A172 (cell line): ENCODE data around the gene FANCB. TPM values are rescaled to one million over a fixed set of nuclear protein-coding genes. Genes with fewer than 3 reads are reported as not detected.
A peak's percentile ranks its signal among the peaks of the same experiment; 100 is the strongest.

Experiments used
- DNase-seq: peaks from one replicate; pipeline ENCODE4 v3.0.0-alpha.2; 2015; ENCODE audit warnings: low spot score
- total RNA-seq: library from RNA; depleted of rRNA; stranded (reverse); fragments of >200 nt; shearing (Covaris generic); gene quantifications from 2 replicates; pipeline ENCODE4 v1.2.3, GENCODE V29; 2014; rRNA removed

The FANCB gene
- total RNA-seq, 1 experiment from 2014 or later = 15.2 TPM

GRCh38 chrX:14837155-14837554, 35.7 kb downstream of the FANCB start:
- DNase-seq = no peak

GRCh38 chrX:14832586-14832985, 40.3 kb downstream of the FANCB start:
- no peak for DNase-seq

GRCh38 chrX:14832151-14832550, 40.7 kb downstream of the FANCB start:
- peak; percentile 2 for DNase-seq

GRCh38 chrX:14829643-14830042, 43.2 kb downstream of the FANCB start:
- no peak for DNase-seq

- no peak for DNase-seq
Measured at GRCh38 chrX:14826319-14826718, 46.5 kb downstream of the FANCB start.

- DNase-seq = no peak
Measured at GRCh38 chrX:14825851-14826250, 47.0 kb downstream of the FANCB start.

GRCh38 chrX:14819769-14820168, 53.1 kb downstream of the FANCB start:
- no peak for DNase-seq

- no peak for DNase-seq
Measured at GRCh38 chrX:14817571-14817970, 55.3 kb downstream of the FANCB start.

GRCh38 chrX:14802943-14803710, 69.7 kb downstream of the FANCB start:
- DNase-seq = no peak

- DNase-seq = peak; percentile 52
Measured at GRCh38 chrX:14801136-14801535, 71.7 kb downstream of the FANCB start.

- no peak for DNase-seq
Measured at GRCh38 chrX:14798805-14799397, 74.0 kb downstream of the FANCB start.

Other genes with a start within 250 kb of the FANCB start
- 26.9 and 32.4 TPM in 2 replicates for gene MOSPD2, start 352 bp upstream of the FANCB start, total RNA-seq